HCT116 (cell line): ENCODE data around the gene WDR33. TPM values are rescaled to one million over a fixed set of nuclear protein-coding genes. Genes with fewer than 3 reads are reported as not detected.

ENCODE experiments used
- ATAC-seq: fragments of 200-7000 bp; cut with Tn5 transposase; 2 replicates; pipeline ENCODE4 v1.9.1; 2020; ENCODE audit warnings: mild to moderate bottlenecking, moderate library complexity
- BruUV-seq: library from RNA; stranded (reverse); fragments of 400-500 nt; replicated peaks from 2 replicates; lab custom pipeline; 2021; lab: Mats Ljungman, UMichigan
- CTCF ChIA-PET: fragments of 300-600 bp; sonication (Branson Sonifier 250); formaldehyde crosslinking; loops from one replicate; lab custom pipeline; 2021; ENCODE audit warnings: antibody characterized with exemption; lab: Charles Lee
- POLR2A ChIA-PET: fragments of 300-600, 350-600 bp; sonication (Branson Sonifier 250); formaldehyde crosslinking; loops from one replicate; lab custom pipeline; 2021; ENCODE audit warnings: antibody characterized with exemption; lab: Charles Lee
- RAD21 ChIA-PET, 2 experiments: fragments of 300-600 bp; sonication (Branson Sonifier 250); formaldehyde crosslinking; loops; one replicate each; lab custom pipeline; 2023; ENCODE audit warnings: low total read pairs in 2 of 2; ENCODE audit not compliant: uncharacterized antibody in 2 of 2, unreplicated experiment in 2 of 2, low non-redundant PET in 1 of 2; lab: Charles Lee
- DNase-seq: peaks from one replicate; pipeline ENCODE4 v3.0.0-alpha.2; 2010; ENCODE audit warnings: low read depth, low spot score
- H2AFZ ChIP-seq: fragments of 200-600 bp; shearing (Covaris generic), sonication (generic); 2 replicates; pipeline ENCODE4 v1.6.1; 2017; ENCODE audit warnings: low read depth, mixed run types, mixed read lengths, antibody characterized with exemption, low read length; ENCODE audit not compliant: poor library complexity, severe bottlenecking
- H3K27ac ChIP-seq: 2 replicates; pipeline ENCODE4 v1.5.1; 2012; ENCODE audit warnings: low read depth, low read length
- H3K27me3 ChIP-seq: fragments of 200-600 bp; sonication (generic); 2 replicates; pipeline ENCODE4 v1.6.1; 2016; ENCODE audit warnings: mixed run types, low read length, mixed read lengths; ENCODE audit not compliant: insufficient read depth
- H3K36me3 ChIP-seq, 2 experiments: fragments of 200-500 bp in 1 of 2; fragments of 200-600 bp in 1 of 2; sonication (Bioruptor generic) in 1 of 2; sonication (generic) in 1 of 2; 2 replicates each; pipeline versions ENCODE4 v1.5.1 to v1.6.1; 2014 to 2016; ENCODE audit warnings: low read length in 2 of 2, inconsistent platforms in 1 of 2, mixed read lengths in 1 of 2, mixed run types in 1 of 2; ENCODE audit not compliant: insufficient read depth in 2 of 2, control insufficient read depth in 1 of 2
- H3K4me1 ChIP-seq, 2 experiments: fragments of 200-600 bp in 1 of 2; sonication (generic) in 1 of 2; 2 replicates each; pipeline versions ENCODE4 v1.5.1 to v1.6.1; 2012 to 2017; ENCODE audit warnings: low read length in 2 of 2, inconsistent platforms in 1 of 2, mild to moderate bottlenecking in 1 of 2, mixed read lengths in 1 of 2, mixed run types in 1 of 2, moderate library complexity in 1 of 2; ENCODE audit not compliant: insufficient read depth in 2 of 2, control insufficient read depth in 1 of 2
- H3K4me2 ChIP-seq: fragments of 200-600 bp; sonication (generic); 2 replicates; pipeline ENCODE4 v1.6.1; 2017; ENCODE audit warnings: mixed run types, low read length, mixed read lengths
- H3K4me3 ChIP-seq, 2 experiments: fragments of 200-600 bp in 1 of 2; sonication (generic) in 1 of 2; replicated peaks in 1 of 2; 2 replicates each; pipeline ENCODE4 v1.5.1; 2011 to 2016; ENCODE audit warnings: low read length in 2 of 2, control low read depth in 1 of 2, low read depth in 1 of 2, mild to moderate bottlenecking in 1 of 2, mixed read lengths in 1 of 2, mixed run types in 1 of 2
- H3K79me2 ChIP-seq: fragments of 200-600 bp; sonication (generic); 2 replicates; pipeline ENCODE4 v1.6.1; 2017; ENCODE audit warnings: mild to moderate bottlenecking, mixed run types, low read length, moderate library complexity, mixed read lengths; ENCODE audit not compliant: insufficient read depth
- H3K9ac ChIP-seq: fragments of 200-600 bp; sonication (generic); 2 replicates; pipeline ENCODE4 v1.6.1; 2016; ENCODE audit warnings: low read length, mixed read lengths
- H3K9me2 ChIP-seq: fragments of 200-600 bp; sonication (generic), shearing (Covaris generic); 2 replicates; pipeline ENCODE4 v1.6.1; 2017; ENCODE audit warnings: mixed run types, mild to moderate bottlenecking, moderate library complexity; ENCODE audit not compliant: insufficient read depth
- H3K9me3 ChIP-seq, 2 experiments: fragments of 200-500 bp in 1 of 2; fragments of 200-600 bp in 1 of 2; sonication (Bioruptor generic) in 1 of 2; sonication (generic) in 1 of 2; 2 replicates each; pipeline ENCODE4 v1.6.1; 2014 to 2017; ENCODE audit warnings: low read length in 2 of 2, mixed read lengths in 2 of 2, inconsistent platforms in 1 of 2, low read depth in 1 of 2, mild to moderate bottlenecking in 1 of 2, mixed run types in 1 of 2, moderate library complexity in 1 of 2; ENCODE audit not compliant: control insufficient read depth in 1 of 2, insufficient read depth in 1 of 2
- H4K20me1 ChIP-seq: fragments of 200-600 bp; sonication (generic), shearing (Covaris generic); 2 replicates; pipeline ENCODE4 v1.6.1; 2017; ENCODE audit warnings: mixed run types, mild to moderate bottlenecking, moderate library complexity; ENCODE audit not compliant: insufficient read depth
- ATF3 ChIP-seq: IDR thresholded peaks from 2 replicates; pipeline ENCODE4 v1.6.1; 2012
- CBX3 ChIP-seq: IDR thresholded peaks from 2 replicates; pipeline ENCODE4 v1.6.1; 2012; ENCODE audit warnings: low read depth
- CTCF ChIP-seq, 3 experiments: fragments of 200-600 bp in 1 of 3; sonication (generic) in 1 of 3; IDR thresholded peaks in 2 of 3; conservative IDR thresholded peaks in 1 of 3; 2 replicates each; pipeline ENCODE4 v1.5.1; 2012 to 2017; ENCODE audit warnings: low read depth in 2 of 3, low read length in 2 of 3, antibody characterized with exemption in 1 of 3, borderline replicate concordance in 1 of 3, control low read depth in 1 of 3, mild to moderate bottlenecking in 1 of 3, mixed read lengths in 1 of 3, mixed run types in 1 of 3, moderate library complexity in 1 of 3; ENCODE audit not compliant: insufficient read depth in 1 of 3
- EZH2 ChIP-seq: fragments of 200-600 bp; sonication (generic); IDR thresholded peaks from 2 replicates; pipeline ENCODE4 v1.6.1; 2017; ENCODE audit warnings: antibody characterized with exemption, mixed run types
- JUND ChIP-seq: IDR thresholded peaks from 2 replicates; pipeline ENCODE4 v1.6.1; 2012
- POLR2AphosphoS5 ChIP-seq: IDR thresholded peaks from 2 replicates; pipeline ENCODE4 v1.6.1; 2011; ENCODE audit warnings: mild to moderate bottlenecking, low read depth, low read length, moderate library complexity
- RAD21 ChIP-seq: IDR thresholded peaks from 2 replicates; pipeline ENCODE4 v1.6.1; 2012; ENCODE audit warnings: low read depth, mild to moderate bottlenecking
- SRF ChIP-seq: IDR thresholded peaks from 2 replicates; pipeline ENCODE4 v1.6.1; 2012; ENCODE audit warnings: low read depth
- TCF7L2 ChIP-seq: IDR thresholded peaks from 2 replicates; pipeline ENCODE4 v1.7.0; 2011; ENCODE audit warnings: borderline replicate concordance, inconsistent platforms; ENCODE audit not compliant: insufficient read depth, insufficient read length; ENCODE audit errors: extremely low read depth
- ZBTB33 ChIP-seq: IDR thresholded peaks from 2 replicates; pipeline ENCODE4 v1.6.1; 2011; ENCODE audit warnings: mild to moderate bottlenecking, low read length, moderate library complexity; ENCODE audit not compliant: insufficient replicate concordance; ENCODE audit errors: extremely low read depth
- ZFX ChIP-seq: fragments of 450-650 bp; IDR thresholded peaks from 2 replicates; pipeline ENCODE4 v1.6.1; 2017
- intact Hi-C: fragments of 100-400 bp; cut with micrococcal nuclease; formaldehyde crosslinking; loops from 2 replicates; pipeline ENCODE4 v1.10.0; 2022
- total RNA-seq: library from RNA; stranded (reverse); gene quantifications from one replicate; pipeline ENCODE4 v1.2.1, GENCODE V29; 2021; ENCODE audit not compliant: unreplicated experiment

WDR33 gene
- total RNA-seq, 1 experiment from 2014 or later, result 52.5 TPM

GRCh38 chr2:127664065-127664894, 146.7 kb downstream of the WDR33 start:
- H3K9ac ChIP-seq, result no peak overlapping the region
- H3K4me2 ChIP-seq, result no peak overlapping the region
- no peak overlapping the region for H3K27ac ChIP-seq
- H3K9me3 ChIP-seq, result no peaks in the 10 kb centered on the region; a peak in 1 of 4 replicates
- DNase-seq (no peak), ATAC-seq (no peak)
- no peak overlapping the region for H3K4me3 ChIP-seq
- H3K79me2 ChIP-seq, result no peaks in the 10 kb centered on the region
- no peak overlapping the region for H2AFZ ChIP-seq
- TF ChIP-seq TCF7L2 (no peak), EZH2 (no peak)
- no TSS peak for BruUV-seq
- CTCF ChIA-PET, result interaction anchor here (0.9 kb wide), 1 partner anchor 73 kb away, joined by 3 read pairs; no protein-coding TSS in a partner anchor
- peaks cover 0 to 8% of the 10 kb centered on the region in 2 experiments; a peak in 1 of 4 replicates for H3K4me1 ChIP-seq
- intact Hi-C loops, result no loop called here
- no peaks in the 10 kb centered on the region for H3K36me3 ChIP-seq
- H4K20me1 ChIP-seq, result no peaks in the 10 kb centered on the region
- RAD21 ChIA-PET, result interaction anchor here in 1 of 2 experiments (0.6 kb wide), 1 partner anchor 486 kb away, joined by 5 read pairs; no protein-coding TSS in a partner anchor
- POLR2A ChIA-PET, result no interaction called here
- no peaks in the 10 kb centered on the region for H3K27me3 ChIP-seq
- no peaks in the 10 kb centered on the region for H3K9me2 ChIP-seq

- Histone ChIP-seq H3K27me3 (no peaks in the 10 kb centered on the region), H3K9me2 (no peaks in the 10 kb centered on the region), H3K27ac (no peak overlapping the region), H3K36me3 (no peaks in the 10 kb centered on the region), H3K4me1 (peaks cover 0 to 8% of the 10 kb centered on the region in 2 experiments; a peak in 1 of 4 replicates), H4K20me1 (no peaks in the 10 kb centered on the region), H2AFZ (no peak overlapping the region), H3K79me2 (no peaks in the 10 kb centered on the region), H3K4me3 (no peak overlapping the region), H3K9ac (no peak overlapping the region), H3K9me3 (no peaks in the 10 kb centered on the region; a peak in 1 of 4 replicates), H3K4me2 (no peak overlapping the region)
- ChIA-PET CTCF (interaction anchor here (0.9 kb wide), 1 partner anchor 72 kb away, joined by 3 read pairs; no protein-coding TSS in a partner anchor), POLR2A (no interaction called here), RAD21 (interaction anchor here in 1 of 2 experiments (0.6 kb wide), 1 partner anchor 485 kb away, joined by 5 read pairs; no protein-coding TSS in a partner anchor)
- no peak for DNase-seq
- BruUV-seq, result no TSS peak
- no peak for ATAC-seq
- intact Hi-C loops, result no loop called here
- TF ChIP-seq EZH2 (no peak), RAD21 (no peak), CTCF (IDR thresholded peaks at IDR 0.05 in 2 of 3, conservative IDR thresholded peaks at IDR 0.05 in 1 of 3; ENCODE audit: borderline replicate concordance in 1 of 3, insufficient read depth in 1 of 3, low read depth in 2 of 3, low read length in 2 of 3) (no peak), POLR2AphosphoS5 (no peak), ZFX (no peak), CBX3 (no peak), SRF (no peak), JUND (no peak), ZBTB33 (no peak), ATF3 (no peak)
Observed at GRCh38 chr2:127663566-127664064, 147.4 kb downstream of the WDR33 start.
